Liver (tissue), 9 donors: ENCODE data around the gene RRAS2. TPM values are rescaled to one million over a fixed set of nuclear protein-coding genes. Genes with fewer than 3 reads are reported as not detected.

Source experiments
- DNase-seq: peaks from one replicate; pipeline ENCODE4 v3.0.0-alpha.2; 2017; ENCODE audit warnings: low spot score
- H3K27ac ChIP-seq, 2 donors: one replicate each; pipeline ENCODE4 v1.7.0; 2013; ENCODE audit warnings: inconsistent platforms in 2 of 2, low read length in 2 of 2, control low read depth in 1 of 2, low read depth in 1 of 2, mild to moderate bottlenecking in 1 of 2
- H3K27me3 ChIP-seq, 4 donors: one replicate each; pipeline versions ENCODE4 v1.6.1 to v1.7.0; 2013; ENCODE audit warnings: low read length in 3 of 4, inconsistent platforms in 1 of 4, mild to moderate bottlenecking in 1 of 4, moderate library complexity in 1 of 4; ENCODE audit not compliant: control insufficient read depth in 4 of 4, insufficient read depth in 4 of 4
- H3K36me3 ChIP-seq, 4 donors: one replicate each; pipeline versions ENCODE4 v1.6.1 to v1.7.0; 2013; ENCODE audit warnings: low read length in 3 of 4, mild to moderate bottlenecking in 3 of 4, low read depth in 1 of 4, moderate library complexity in 1 of 4; ENCODE audit not compliant: control insufficient read depth in 4 of 4, insufficient read depth in 3 of 4
- H3K4me1 ChIP-seq, 4 donors: one replicate each; pipeline versions ENCODE4 v1.6.1 to v1.7.0; 2013; ENCODE audit warnings: low read length in 3 of 4, mild to moderate bottlenecking in 3 of 4, moderate library complexity in 1 of 4; ENCODE audit not compliant: control insufficient read depth in 4 of 4, insufficient read depth in 4 of 4
- H3K4me3 ChIP-seq, 3 donors: one replicate each; pipeline versions ENCODE4 v1.6.1 to v1.7.0; 2013; ENCODE audit warnings: low read length in 3 of 3, control low read depth in 1 of 3, low read depth in 1 of 3, mild to moderate bottlenecking in 1 of 3
- H3K9ac ChIP-seq, 2 donors: one replicate each; pipeline ENCODE4 v1.7.0; 2013; ENCODE audit warnings: low read length in 2 of 2, mild to moderate bottlenecking in 2 of 2, moderate library complexity in 2 of 2, control low read depth in 1 of 2, low read depth in 1 of 2
- H3K9me3 ChIP-seq, 4 donors: one replicate each; pipeline versions ENCODE4 v1.6.1 to v1.7.0; 2013; ENCODE audit warnings: low read length in 3 of 4; ENCODE audit not compliant: control insufficient read depth in 4 of 4
- CTCF ChIP-seq: fragments of 150-350 bp; IDR thresholded peaks from 2 replicates; pipeline ENCODE4 v1.5.1; 2017; ENCODE audit warnings: improper control_type of control experiment, low read depth, low read length; ENCODE audit not compliant: missing input control
- EGR1 ChIP-seq, 2 donors: IDR thresholded peaks; 2 replicates each; pipeline ENCODE4 v1.6.1; 2016 to 2018; ENCODE audit warnings: antibody characterized with exemption in 2 of 2, low read depth in 2 of 2
- FOXA1 ChIP-seq: IDR thresholded peaks from 2 replicates; pipeline ENCODE4 v1.6.1; 2016; ENCODE audit warnings: antibody characterized with exemption
- FOXA2 ChIP-seq: IDR thresholded peaks from 2 replicates; pipeline ENCODE4 v1.6.1; 2016; ENCODE audit warnings: antibody characterized with exemption
- GABPA ChIP-seq, 2 donors: IDR thresholded peaks in 1 of 2; conservative IDR thresholded peaks in 1 of 2; 2 replicates each; pipeline ENCODE4 v1.6.1; 2016; ENCODE audit warnings: antibody characterized with exemption in 2 of 2, mild to moderate bottlenecking in 1 of 2, moderate library complexity in 1 of 2
- HNF4G ChIP-seq: IDR thresholded peaks from 2 replicates; pipeline ENCODE4 v1.6.1; 2016; ENCODE audit warnings: antibody characterized with exemption
- JUND ChIP-seq, 2 donors: IDR thresholded peaks; 2 replicates each; pipeline ENCODE4 v1.6.1; 2016; ENCODE audit warnings: antibody characterized with exemption in 2 of 2
- NR2F2 ChIP-seq: IDR thresholded peaks from 2 replicates; pipeline ENCODE4 v1.6.1; 2016; ENCODE audit warnings: antibody characterized with exemption
- RAD21 ChIP-seq, 2 donors: IDR thresholded peaks; 2 replicates each; pipeline ENCODE4 v1.6.1; 2016; ENCODE audit warnings: antibody characterized with exemption in 2 of 2, mild to moderate bottlenecking in 2 of 2
- REST ChIP-seq: IDR thresholded peaks from 2 replicates; pipeline ENCODE4 v1.6.1; 2016; ENCODE audit warnings: antibody characterized with exemption, mild to moderate bottlenecking
- RXRA ChIP-seq, 2 donors: IDR thresholded peaks; 2 replicates each; pipeline ENCODE4 v1.6.1; 2017 to 2018; ENCODE audit warnings: antibody characterized with exemption in 2 of 2, mild to moderate bottlenecking in 1 of 2
- SP1 ChIP-seq: IDR thresholded peaks from 2 replicates; pipeline ENCODE4 v1.6.1; 2018; ENCODE audit warnings: antibody characterized with exemption, mild to moderate bottlenecking
- TAF1 ChIP-seq: conservative IDR thresholded peaks from 2 replicates; pipeline ENCODE4 v1.6.1; 2016; ENCODE audit warnings: antibody characterized with exemption, mild to moderate bottlenecking
- YY1 ChIP-seq: IDR thresholded peaks from 2 replicates; pipeline ENCODE4 v1.6.1; 2016; ENCODE audit warnings: antibody characterized with exemption, mild to moderate bottlenecking
- WGBS: extraction: QIAGEN DNeasy Blood & Tissue Kit; methylation state at CpG from one replicate; pipeline ENCODE4 v1.1.7; 2013; 5-methylcytosine and 5-hydroxymethylcytosine counted together
- polyA plus RNA-seq, 2 donors: library from polyadenylated mRNA; stranded (reverse) in 1 of 2; unstranded in 1 of 2; fragments of 200-250 nt in 1 of 2; fragments of >200 nt in 1 of 2; fragmentation: Nextera tagmentation in 1 of 2; extraction: Ambion mirVana in 1 of 2; gene quantifications; one replicate each; pipeline versions ENCODE4 v1.2.1 to v1.2.3, GENCODE V29; 2013 to 2015
- total RNA-seq, 2 donors: library from RNA; depleted of rRNA; stranded (reverse); fragments of >200 nt; gene quantifications; one replicate each; pipeline ENCODE4 v1.2.3, GENCODE V29; 2014
- TF ChIP-seq, protein P1 (sequence below): IDR thresholded peaks from 2 replicates; pipeline ENCODE4 v1.6.1; 2016; ENCODE audit warnings: antibody characterized with exemption
- TF ChIP-seq, protein P2 (sequence below): IDR thresholded peaks from 2 replicates; pipeline ENCODE4 v1.6.1; 2016; ENCODE audit warnings: antibody characterized with exemption
- TF ChIP-seq, protein P3 (sequence below): IDR thresholded peaks from 2 replicates; pipeline ENCODE4 v1.6.1; 2016; ENCODE audit warnings: antibody characterized with exemption
- donor health status: healthy.
- donor health status: healthy.
- donor health status: healthy.
- donor health status: healthy.
- donor health status: healthy.

The RRAS2 gene
- total and polyA plus RNA-seq, 4 donors, result 11.2 to 23.8 (median 17.5) TPM

GRCh38 chr11:14255238-14255534 lies 103.8 kb downstream of the RRAS2 start:
- peaks cover 0 to 10% (median 6%) of the 10 kb centered on the region in 4 donors for H3K4me1 ChIP-seq
- no peaks in the 10 kb centered on the region for H3K36me3 ChIP-seq
- no peak overlapping the region for H3K4me3 ChIP-seq
- no peak for TF ChIP-seq RAD21 (IDR thresholded peaks at IDR 0.05)
- TF ChIP-seq FOXA2, result no peak
- no peak for TF ChIP-seq EGR1 (IDR thresholded peaks at IDR 0.05; ENCODE audit: low read depth in 2 of 2)
- TF ChIP-seq NR2F2, result no peak
- DNase-seq, result no peak
- H3K27ac ChIP-seq, result no peak overlapping the region
- H3K9me3 ChIP-seq, result no peaks in the 10 kb centered on the region
- WGBS, result 36% methylated on average over 2 of the region's 2 CpGs
- no peak overlapping the region for H3K9ac ChIP-seq
- H3K27me3 ChIP-seq, result no peaks in the 10 kb centered on the region

- WGBS, result 92% methylated on average over 13 of the region's 13 CpGs
- Histone ChIP-seq H3K4me3 (no peak overlapping the region), H3K9ac (no peak overlapping the region), H3K36me3 (no peaks in the 10 kb centered on the region), H3K9me3 (no peaks in the 10 kb centered on the region), H3K4me1 (peaks cover 0 to 9% (median 6%) of the 10 kb centered on the region in 4 donors), H3K27me3 (no peaks in the 10 kb centered on the region), H3K27ac (no peak overlapping the region)
- TF ChIP-seq JUND (IDR thresholded peaks at IDR 0.05), result no peak
- no peak for TF ChIP-seq REST
- TF ChIP-seq, protein P1, sequence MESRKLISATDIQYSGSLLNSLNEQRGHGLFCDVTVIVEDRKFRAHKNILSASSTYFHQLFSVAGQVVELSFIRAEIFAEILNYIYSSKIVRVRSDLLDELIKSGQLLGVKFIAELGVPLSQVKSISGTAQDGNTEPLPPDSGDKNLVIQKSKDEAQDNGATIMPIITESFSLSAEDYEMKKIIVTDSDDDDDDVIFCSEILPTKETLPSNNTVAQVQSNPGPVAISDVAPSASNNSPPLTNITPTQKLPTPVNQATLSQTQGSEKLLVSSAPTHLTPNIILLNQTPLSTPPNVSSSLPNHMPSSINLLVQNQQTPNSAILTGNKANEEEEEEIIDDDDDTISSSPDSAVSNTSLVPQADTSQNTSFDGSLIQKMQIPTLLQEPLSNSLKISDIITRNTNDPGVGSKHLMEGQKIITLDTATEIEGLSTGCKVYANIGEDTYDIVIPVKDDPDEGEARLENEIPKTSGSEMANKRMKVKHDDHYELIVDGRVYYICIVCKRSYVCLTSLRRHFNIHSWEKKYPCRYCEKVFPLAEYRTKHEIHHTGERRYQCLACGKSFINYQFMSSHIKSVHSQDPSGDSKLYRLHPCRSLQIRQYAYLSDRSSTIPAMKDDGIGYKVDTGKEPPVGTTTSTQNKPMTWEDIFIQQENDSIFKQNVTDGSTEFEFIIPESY, result no peak
- TF ChIP-seq, protein P2, sequence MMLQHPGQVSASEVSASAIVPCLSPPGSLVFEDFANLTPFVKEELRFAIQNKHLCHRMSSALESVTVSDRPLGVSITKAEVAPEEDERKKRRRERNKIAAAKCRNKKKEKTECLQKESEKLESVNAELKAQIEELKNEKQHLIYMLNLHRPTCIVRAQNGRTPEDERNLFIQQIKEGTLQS, result no peak
- TF ChIP-seq CTCF, result no peak
- TF ChIP-seq FOXA2, result no peak
- no peak for TF ChIP-seq TAF1
- TF ChIP-seq SP1, result no peak
- TF ChIP-seq NR2F2, result no peak
- no peak for TF ChIP-seq HNF4G
- TF ChIP-seq GABPA (IDR thresholded peaks at IDR 0.05 in 1 of 2, conservative IDR thresholded peaks at IDR 0.05 in 1 of 2), result no peak
- no peak for TF ChIP-seq FOXA1
- TF ChIP-seq YY1, result no peak
- TF ChIP-seq RXRA (IDR thresholded peaks at IDR 0.05), result no peak
- TF ChIP-seq EGR1 (IDR thresholded peaks at IDR 0.05; ENCODE audit: low read depth in 2 of 2), result no peak
- no peak for TF ChIP-seq RAD21 (IDR thresholded peaks at IDR 0.05)
- TF ChIP-seq, protein P3, sequence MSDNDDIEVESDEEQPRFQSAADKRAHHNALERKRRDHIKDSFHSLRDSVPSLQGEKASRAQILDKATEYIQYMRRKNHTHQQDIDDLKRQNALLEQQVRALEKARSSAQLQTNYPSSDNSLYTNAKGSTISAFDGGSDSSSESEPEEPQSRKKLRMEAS, result no peak
- DNase-seq, result no peak
These were observed 104.3 kb downstream of the RRAS2 start for GRCh38 chr11:14254533-14255237.
